Stimulated activated CD8-positive, alpha-beta memory T cell treated with anti-CD3 and anti-CD28 coated beads, Interleukin-4, amount 100 ng/mL, for 24 hours (primary cell): ENCODE measurements around the gene RASAL2.
"Not testable (repeated sequence)": the region's sequence is repeated elsewhere in the genome, so short reads cannot be mapped to it uniquely, and the experiment has no call there.

ENCODE experiments used
- DNase-seq: peaks from one replicate; pipeline ENCODE4 v3.0.0-alpha.2; 2020; ENCODE audit warnings: low read depth

RASAL2 gene

GRCh38 chr1:178237121-178237520 is 143.2 kb downstream of the RASAL2 start:
- no peak for DNase-seq

DNA sequence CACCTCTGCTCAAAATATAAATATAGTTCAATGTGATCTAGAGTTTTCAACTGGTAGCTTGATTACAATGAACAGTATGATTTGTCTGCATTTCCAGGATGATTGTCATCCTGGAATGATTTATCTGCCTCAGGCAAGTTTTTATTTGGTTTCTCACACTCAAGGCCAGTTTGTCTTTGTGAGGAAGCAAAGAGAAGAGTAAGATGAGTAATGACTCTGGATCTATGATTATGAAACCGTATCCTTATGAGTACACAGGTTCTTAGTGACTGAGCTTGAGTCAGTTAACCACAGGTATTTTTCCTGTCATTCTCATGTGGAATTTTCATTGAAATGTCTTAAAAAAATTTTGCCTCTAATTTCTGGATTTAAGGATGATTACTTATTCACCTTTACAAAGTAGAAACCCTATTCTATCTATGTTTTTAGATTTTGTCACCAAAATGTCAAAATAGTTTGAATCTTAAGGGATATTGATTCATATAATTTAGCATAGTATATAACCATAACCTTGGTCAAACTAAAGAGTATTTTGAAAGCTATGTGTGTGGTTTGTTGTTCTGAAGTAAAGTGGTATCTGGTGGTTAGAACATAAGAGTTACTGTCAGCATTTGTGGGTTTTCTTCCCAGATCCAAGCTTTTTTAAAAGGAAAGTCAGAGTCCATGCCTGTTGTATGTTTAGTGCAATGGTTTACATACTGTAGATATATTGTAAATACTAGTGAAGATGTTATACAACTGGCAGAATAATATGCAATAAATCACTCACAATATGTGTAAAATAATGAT is 145.0 kb downstream of the RASAL2 start:
- DNase-seq: no peak

DNA sequence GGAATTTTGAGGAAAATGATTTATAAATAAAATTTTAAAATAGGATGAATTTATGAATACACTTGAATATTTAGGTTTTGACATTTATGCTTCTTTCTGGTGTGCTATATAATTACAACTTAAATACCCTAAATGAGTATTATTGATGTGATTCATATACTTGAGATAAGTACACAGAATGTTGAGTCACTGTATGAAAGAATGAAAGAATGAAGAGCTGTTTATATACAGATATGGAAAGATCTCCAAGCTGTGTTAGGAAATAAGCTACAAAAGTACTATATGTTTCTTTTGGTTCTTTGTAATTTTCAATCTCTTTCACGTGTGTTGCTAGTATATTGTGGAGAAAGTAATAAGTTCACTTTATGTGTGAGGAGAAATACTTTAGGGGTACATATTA is 147.2 kb downstream of the RASAL2 start:
- no peak for DNase-seq

GRCh38 chr1:178241837-178242236 is 147.9 kb downstream of the RASAL2 start:
- no peak for DNase-seq

- DNase-seq: no peak
Observed at GRCh38 chr1:178243119-178243518, 149.2 kb downstream of the RASAL2 start.

DNA sequence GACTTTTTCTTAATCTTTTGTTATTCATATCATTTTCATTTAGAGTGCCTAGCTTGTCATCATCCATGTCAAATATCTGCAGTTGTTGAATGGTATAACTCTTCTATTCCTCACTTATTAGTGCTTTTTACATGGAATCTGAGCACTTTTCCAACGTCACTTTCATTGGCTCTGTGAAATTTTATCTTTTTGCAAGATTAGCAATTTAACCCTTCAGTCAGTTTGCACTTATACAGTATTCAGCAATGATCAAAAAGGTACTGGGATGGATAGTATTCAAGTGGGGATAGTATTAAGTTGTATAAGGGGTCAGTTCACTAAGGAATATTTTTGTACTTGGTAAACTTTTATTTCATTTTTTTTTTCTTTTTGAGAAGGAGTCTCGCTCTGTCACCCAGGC is 150.0 kb downstream of the RASAL2 start:
- no peak for DNase-seq

- not testable (repeated sequence) for DNase-seq
Observed at GRCh38 chr1:178248284-178248683, 154.4 kb downstream of the RASAL2 start.

DNA sequence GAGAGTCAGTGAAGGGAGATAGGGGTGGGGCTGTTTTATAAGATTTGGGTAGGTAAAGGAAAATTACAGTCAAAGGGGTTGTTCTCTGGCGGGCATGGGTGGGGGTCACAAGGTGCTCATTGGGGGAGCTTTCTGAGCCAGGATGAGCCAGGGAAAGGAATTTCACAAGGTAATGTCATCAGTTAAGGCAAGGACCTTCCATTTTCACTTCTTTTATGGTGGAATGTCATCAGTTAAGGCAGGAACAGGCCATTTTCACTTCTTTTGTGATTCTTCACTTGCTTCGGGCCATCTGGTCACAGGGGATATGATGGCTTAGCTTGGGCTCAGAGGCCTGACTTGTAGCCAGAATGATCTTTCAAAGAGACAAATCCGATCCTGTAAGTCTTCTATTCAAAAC is 159.7 kb downstream of the RASAL2 start:
- not testable (repeated sequence) for DNase-seq

DNA sequence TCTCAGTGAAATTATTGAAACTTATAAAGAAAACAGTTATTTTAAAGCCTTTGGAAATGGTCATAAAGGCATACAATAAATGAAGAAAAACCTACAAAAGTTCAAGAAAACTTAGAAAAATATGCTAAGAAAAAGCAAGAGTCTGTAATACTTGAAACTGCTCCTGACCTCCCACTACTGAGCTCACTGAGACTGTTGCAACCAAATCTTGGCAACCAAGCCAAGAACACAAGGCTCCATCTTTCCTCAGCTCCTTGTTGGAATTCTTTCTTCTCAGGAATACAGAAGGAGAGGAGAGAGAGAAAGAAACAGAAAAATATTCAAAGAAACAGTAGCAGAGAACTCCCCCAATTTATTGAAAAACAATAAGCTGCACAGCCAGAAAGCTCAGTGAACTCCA is 160.5 kb downstream of the RASAL2 start:
- no peak for DNase-seq

DNA sequence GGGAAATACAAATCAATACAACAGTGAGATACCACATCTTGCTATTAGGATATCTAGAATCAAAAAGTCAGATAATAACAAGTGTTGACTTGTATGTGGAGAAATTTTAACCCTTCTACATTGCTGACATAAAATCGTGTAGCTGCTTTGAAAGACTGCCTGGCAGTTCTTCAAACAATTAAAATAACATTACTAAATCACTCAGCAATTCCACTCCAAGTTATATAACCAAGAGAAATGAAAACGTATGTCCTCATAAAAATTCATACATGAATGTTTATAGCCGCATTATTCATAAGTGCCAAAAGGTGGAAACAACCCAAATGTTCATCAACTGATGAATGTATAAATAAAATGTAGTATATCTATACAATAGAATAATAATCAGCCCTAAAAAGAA is 164.6 kb downstream of the RASAL2 start:
- no peak for DNase-seq

GRCh38 chr1:178262120-178262500 is 168.2 kb downstream of the RASAL2 start:
- DNase-seq: no peak

DNA sequence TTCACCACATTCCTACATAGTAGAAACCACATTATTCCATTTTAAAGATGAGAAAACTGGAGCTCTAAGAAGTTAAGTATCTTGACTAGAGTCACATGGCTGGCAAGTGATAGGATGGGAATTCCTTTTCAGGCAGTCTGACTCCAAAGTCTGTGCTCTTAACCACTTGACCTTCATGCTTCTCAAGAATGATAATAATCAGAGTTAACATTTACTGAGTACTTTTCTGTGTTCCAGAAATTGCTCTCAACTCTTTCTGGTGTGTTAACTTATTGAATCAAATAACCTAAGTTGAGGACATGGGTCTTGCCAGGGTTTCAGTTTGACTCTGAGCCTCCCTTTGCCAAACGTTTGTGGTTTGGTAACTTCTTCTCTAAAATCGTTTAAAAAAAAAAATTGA is 169.4 kb downstream of the RASAL2 start:
- no peak for DNase-seq

DNA sequence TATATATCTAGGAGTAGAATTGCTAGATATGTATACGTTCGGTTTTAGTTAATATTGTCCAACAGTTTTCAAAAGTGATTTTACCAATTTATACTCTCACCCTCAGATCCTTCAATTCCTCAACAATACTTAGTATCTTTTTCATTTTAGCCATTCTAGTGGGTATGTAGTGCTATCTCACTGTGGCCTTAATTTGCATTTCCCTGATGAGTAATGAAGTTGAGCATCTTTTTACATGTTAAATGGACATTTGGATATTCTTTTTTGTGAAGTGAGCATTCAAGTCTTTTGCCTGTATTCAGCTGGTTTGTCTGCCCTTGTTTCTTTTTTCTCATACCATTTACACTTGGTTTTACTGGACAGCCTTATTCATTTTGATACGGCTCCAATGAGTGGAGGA is 172.2 kb downstream of the RASAL2 start:
- no peak for DNase-seq

DNA sequence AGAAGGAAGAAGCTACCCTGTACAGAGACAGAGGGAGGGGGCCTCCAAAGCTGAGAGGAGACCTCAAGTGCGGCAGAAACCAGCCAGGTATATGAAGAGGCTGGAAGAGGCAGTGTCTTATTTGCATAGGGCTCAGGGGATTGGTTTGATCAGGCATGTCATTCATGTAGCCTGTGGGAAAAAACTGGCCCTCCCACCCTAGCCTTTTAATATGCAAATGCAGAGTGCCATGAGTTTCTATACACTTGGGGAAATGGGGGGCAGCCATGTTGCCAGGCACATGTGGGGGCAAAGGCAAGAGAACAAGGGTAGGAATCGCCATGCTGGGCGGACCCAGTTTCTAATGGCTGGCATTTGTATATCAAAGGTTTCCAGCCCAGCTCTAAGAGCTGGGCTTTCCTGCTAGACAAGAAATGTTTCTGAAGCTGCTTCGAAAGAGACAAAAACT is 172.7 kb downstream of the RASAL2 start:
- DNase-seq: no peak

- no peak for DNase-seq
Observed at GRCh38 chr1:178267646-178268094, 173.8 kb downstream of the RASAL2 start.

GRCh38 chr1:178271471-178271870 is 177.6 kb downstream of the RASAL2 start:
- no peak for DNase-seq

DNA sequence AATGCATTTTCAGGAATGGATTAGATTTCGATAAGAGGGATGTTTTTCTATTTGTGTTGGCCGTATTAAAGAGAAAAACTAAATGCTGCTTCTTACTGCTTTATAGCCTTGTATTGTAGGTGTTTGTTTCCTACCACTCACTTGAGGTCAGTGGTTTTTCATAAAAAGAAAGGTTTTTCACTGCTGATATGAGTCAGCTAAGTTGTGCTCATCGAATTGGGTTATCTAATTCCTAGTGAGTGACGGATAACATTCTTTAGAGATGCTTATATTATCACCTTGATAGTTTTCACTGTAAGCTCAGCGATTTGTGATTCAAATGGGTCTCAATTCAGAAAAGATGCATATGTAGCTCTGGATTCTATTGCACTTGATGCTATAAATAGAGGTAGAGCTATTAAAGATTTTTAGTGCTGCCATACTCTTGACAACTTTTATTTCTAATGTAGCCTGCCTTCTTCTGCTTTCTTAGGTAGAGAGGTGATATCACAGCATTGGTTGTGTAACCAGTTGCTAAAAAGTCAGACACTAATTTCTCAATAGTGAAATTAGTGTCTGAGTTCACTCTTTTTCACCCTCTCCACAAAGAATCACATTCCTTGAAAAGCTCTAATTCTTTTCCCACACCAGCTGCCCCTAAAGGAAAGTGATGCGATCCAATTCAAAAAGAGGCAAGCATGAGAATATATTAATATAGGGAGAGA is 180.0 kb downstream of the RASAL2 start:
- DNase-seq: no peak

- no peak for DNase-seq
Observed at GRCh38 chr1:178275049-178275448, 181.1 kb downstream of the RASAL2 start.

DNA sequence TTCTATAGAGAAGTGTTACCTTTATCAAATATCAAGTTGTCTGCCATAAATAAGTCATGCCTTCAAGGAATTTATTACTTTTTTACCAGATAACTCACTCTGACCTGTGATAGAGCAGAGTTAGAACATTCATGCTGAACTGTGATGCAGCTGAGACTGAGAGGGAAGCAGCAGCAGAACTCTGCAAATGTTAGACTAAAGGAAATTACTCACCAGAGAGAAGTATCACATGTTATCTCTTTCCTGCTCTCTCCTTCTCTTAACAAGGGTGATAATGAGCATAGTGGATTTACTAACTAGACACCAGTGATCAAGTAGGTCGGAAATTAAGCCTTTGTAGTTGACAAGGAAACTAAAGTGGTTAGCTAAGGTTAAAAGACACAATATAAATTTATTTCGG is 181.6 kb downstream of the RASAL2 start:
- no peak for DNase-seq

- DNase-seq: no peak
Observed at GRCh38 chr1:178277793-178278530, 184.1 kb downstream of the RASAL2 start.

DNA sequence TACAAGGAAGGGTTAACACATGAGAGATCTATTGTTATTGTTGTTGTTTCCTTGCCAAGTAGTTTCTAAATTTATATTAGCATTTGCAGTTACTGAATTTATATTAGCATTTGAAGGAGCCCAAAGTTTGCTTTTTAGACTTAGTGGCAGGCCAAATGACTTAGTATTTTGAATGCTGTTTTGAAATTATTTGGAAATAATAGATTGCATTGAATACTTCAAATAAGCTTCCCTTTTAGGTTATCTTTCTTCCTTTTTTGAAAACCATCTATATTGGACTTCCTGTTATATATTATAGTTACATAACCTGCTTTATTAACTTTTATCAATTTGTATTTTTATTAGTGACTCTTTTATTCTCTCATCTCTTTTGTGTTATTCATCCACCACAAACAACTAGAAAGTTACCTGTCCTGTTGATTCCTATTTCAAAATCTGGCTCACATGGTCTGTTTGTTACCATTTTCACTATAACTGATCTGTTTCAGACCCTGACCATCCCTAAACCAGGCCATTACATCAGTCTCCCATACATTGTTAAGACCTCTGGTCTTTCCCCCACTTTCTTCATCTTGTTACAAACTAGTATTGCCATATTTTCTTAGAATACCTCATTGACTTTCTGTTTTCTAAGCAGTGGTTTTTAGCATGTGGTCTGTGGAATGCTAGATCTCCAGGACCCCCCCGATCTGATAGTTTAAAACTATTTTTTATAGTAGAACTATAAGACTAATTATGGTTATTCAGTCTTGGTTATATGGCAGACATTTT is 185.2 kb downstream of the RASAL2 start:
- DNase-seq: no peak

- DNase-seq: no peak
Observed at GRCh38 chr1:178282949-178283367, 189.1 kb downstream of the RASAL2 start.
